Caco-2 (cell line): ENCODE data around the gene KCNJ11. TPM values are rescaled to one million over a fixed set of nuclear protein-coding genes. Genes with fewer than 3 reads are reported as not detected.

Experiments used
- BruUV-seq: library from RNA; stranded (reverse); fragments of 400-500 nt; replicated peaks from 2 replicates; lab custom pipeline; 2021; lab: Mats Ljungman, UMichigan
- CTCF ChIA-PET: fragments of 300-600 bp; sonication (Branson Sonifier 250); formaldehyde crosslinking; loops from one replicate; lab custom pipeline; 2022; ENCODE audit warnings: antibody characterized with exemption; lab: Charles Lee
- POLR2A ChIA-PET: fragments of 300-600 bp; sonication (Branson Sonifier 250); formaldehyde crosslinking; loops from one replicate; lab custom pipeline; 2022; ENCODE audit warnings: antibody characterized with exemption; lab: Charles Lee
- DNase-seq, 2 experiments: peaks; one replicate each; pipeline versions ENCODE4 v3.0.0 to v3.0.0-alpha.2; 2020 to 2022
- H3K27me3 ChIP-seq: replicated peaks from 2 replicates; pipeline ENCODE4 v1.6.0; 2011; ENCODE audit warnings: low read length; ENCODE audit not compliant: control insufficient read depth, insufficient read depth
- H3K36me3 ChIP-seq: 2 replicates; pipeline ENCODE4 v1.5.1; 2011; ENCODE audit warnings: low read length; ENCODE audit not compliant: control insufficient read depth, insufficient read depth
- H3K4me1 ChIP-seq: fragments of 250-450 bp; sonication (Bioruptor Pico); 2 replicates; pipeline ENCODE4 v1.5.1; 2020; ENCODE audit warnings: mild to moderate bottlenecking
- H3K4me3 ChIP-seq: 2 replicates; pipeline ENCODE4 v1.5.1; 2011; ENCODE audit warnings: low read depth, mild to moderate bottlenecking, control low read depth, low read length
- H3K9me3 ChIP-seq: fragments of 250-450 bp; sonication (Bioruptor Pico); 2 replicates; pipeline ENCODE4 v1.5.1; 2020; ENCODE audit warnings: mild to moderate bottlenecking, moderate library complexity
- H3K27ac Mint-ChIP-seq: one replicate; pipeline ENCODE4 v1.8.0; 2022; ENCODE audit warnings: mixed read lengths; ENCODE audit not compliant: unreplicated experiment
- H3K27me3 Mint-ChIP-seq: one replicate; pipeline ENCODE4 v1.8.0; 2022; ENCODE audit warnings: mixed read lengths; ENCODE audit not compliant: insufficient read depth, unreplicated experiment
- H3K36me3 Mint-ChIP-seq: one replicate; pipeline ENCODE4 v1.8.0; 2022; ENCODE audit warnings: mild to moderate bottlenecking, mixed read lengths; ENCODE audit not compliant: insufficient read depth, unreplicated experiment
- H3K4me1 Mint-ChIP-seq: one replicate; pipeline ENCODE4 v1.8.0; 2022; ENCODE audit warnings: low read depth, mixed read lengths; ENCODE audit not compliant: unreplicated experiment
- H3K4me3 Mint-ChIP-seq: one replicate; pipeline ENCODE4 v1.8.0; 2022; ENCODE audit warnings: mild to moderate bottlenecking, moderate library complexity, mixed read lengths; ENCODE audit not compliant: unreplicated experiment
- H3K9me3 Mint-ChIP-seq: one replicate; pipeline ENCODE4 v1.8.0; 2022; ENCODE audit warnings: mixed read lengths; ENCODE audit not compliant: unreplicated experiment
- CTCF ChIP-seq, 2 experiments: fragments of 200-600 bp in 1 of 2; IDR thresholded peaks; 1 replicate in 1 of 2; 2 replicates in 1 of 2; pipeline versions ENCODE4 v1.5.1 to v1.8.0; 2011 to 2022; ENCODE audit warnings: antibody characterized with exemption in 1 of 2, control low read depth in 1 of 2, inconsistent platforms in 1 of 2, low read depth in 1 of 2, low read length in 1 of 2, mild to moderate bottlenecking in 1 of 2, moderate library complexity in 1 of 2; ENCODE audit not compliant: insufficient read depth in 1 of 2, severe bottlenecking in 1 of 2, unreplicated experiment in 1 of 2
- intact Hi-C: fragments of 100-400 bp; cut with micrococcal nuclease; formaldehyde crosslinking; loops from one replicate; pipeline ENCODE4 v1.10.0; 2022; ENCODE audit not compliant: unreplicated experiment
- total RNA-seq: library from RNA; stranded (reverse); gene quantifications from 2 replicates; pipeline ENCODE4 v1.2.3, GENCODE V29; 2022

Gene KCNJ11
- total RNA-seq, 1 experiment from 2014 or later, result 3.4 TPM

GRCh38 chr11:17376493-17376892, 12.0 kb downstream of the KCNJ11 start:
- Histone ChIP-seq H3K4me1 (no peaks in the 10 kb centered on the region), H3K4me3 (no peak overlapping the region), H3K27me3 (no peaks in the 10 kb centered on the region), H3K36me3 (peaks cover 3% of the 10 kb centered on the region), H3K9me3 (peaks cover 23% of the 10 kb centered on the region)
- no peak for TF ChIP-seq CTCF (IDR thresholded peaks at IDR 0.05; ENCODE audit: insufficient read depth in 1 of 2, low read depth in 1 of 2, low read length in 1 of 2, severe bottlenecking in 1 of 2, unreplicated experiment in 1 of 2)
- peaks cover 16% of the 10 kb centered on the region for H3K9me3 Mint-ChIP-seq
- no peaks in the 10 kb centered on the region for H3K27me3 Mint-ChIP-seq
- no peak overlapping the region for H3K4me3 Mint-ChIP-seq
- H3K4me1 Mint-ChIP-seq, result no peaks in the 10 kb centered on the region
- ChIA-PET CTCF (no interaction called here), POLR2A (no interaction called here)
- H3K27ac Mint-ChIP-seq, result no peak overlapping the region
- DNase-seq, result no peak
- H3K36me3 Mint-ChIP-seq, result peaks cover 17% of the 10 kb centered on the region
- intact Hi-C loops, result no loop called here
- BruUV-seq, result no TSS peak

- no peak overlapping the region for H3K4me3 ChIP-seq
- no peak for DNase-seq
- no peaks in the 10 kb centered on the region for H3K27me3 ChIP-seq
- intact Hi-C loops, result no loop called here
- H3K4me1 ChIP-seq, result no peaks in the 10 kb centered on the region
- H3K9me3 ChIP-seq, result peaks cover 31% of the 10 kb centered on the region
- Mint-ChIP-seq H3K4me3 (no peak overlapping the region), H3K27me3 (no peaks in the 10 kb centered on the region), H3K36me3 (peaks cover 27% of the 10 kb centered on the region), H3K4me1 (no peaks in the 10 kb centered on the region), H3K27ac (no peak overlapping the region), H3K9me3 (peaks cover 26% of the 10 kb centered on the region)
- CTCF ChIA-PET, result no interaction called here
- BruUV-seq, result no TSS peak
- TF ChIP-seq CTCF (IDR thresholded peaks at IDR 0.05; ENCODE audit: insufficient read depth in 1 of 2, low read depth in 1 of 2, low read length in 1 of 2, severe bottlenecking in 1 of 2, unreplicated experiment in 1 of 2), result no peak
- POLR2A ChIA-PET, result no interaction called here
- peaks cover 3% of the 10 kb centered on the region for H3K36me3 ChIP-seq
Observed at GRCh38 chr11:17375547-17375946, 12.9 kb downstream of the KCNJ11 start.

- CTCF ChIA-PET, result no interaction called here
- Mint-ChIP-seq H3K36me3 (peaks cover 58% of the 10 kb centered on the region), H3K27me3 (no peaks in the 10 kb centered on the region), H3K27ac (no peak overlapping the region), H3K4me1 (no peaks in the 10 kb centered on the region), H3K9me3 (peaks cover 55% of the 10 kb centered on the region), H3K4me3 (no peak overlapping the region)
- no peak overlapping the region for H3K4me3 ChIP-seq
- DNase-seq, result peak in 1 of 2 experiments; percentile 26
- no peaks in the 10 kb centered on the region for H3K4me1 ChIP-seq
- no TSS peak for BruUV-seq
- POLR2A ChIA-PET, result no interaction called here
- no peak for TF ChIP-seq CTCF (IDR thresholded peaks at IDR 0.05; ENCODE audit: insufficient read depth in 1 of 2, low read depth in 1 of 2, low read length in 1 of 2, severe bottlenecking in 1 of 2, unreplicated experiment in 1 of 2)
- H3K27me3 ChIP-seq, result no peaks in the 10 kb centered on the region
- peaks cover 10% of the 10 kb centered on the region for H3K36me3 ChIP-seq
- intact Hi-C loops, result no loop called here
- peaks cover 42% of the 10 kb centered on the region for H3K9me3 ChIP-seq
Observed at GRCh38 chr11:17371614-17372013, 16.8 kb downstream of the KCNJ11 start.
